HTR-8/SVneo (cell line): ENCODE results near the gene B3GAT1.

Experiments
- DNase-seq: peaks from one replicate; pipeline ENCODE4 v3.0.0; 2011; ENCODE audit warnings: low spot score, mixed read lengths; ENCODE audit not compliant: insufficient read length
- FAIRE-seq: peaks from 2 replicates; lab custom pipeline; 2011; peaks lifted over from hg19 to GRCh38; lab: Jason Lieb, UNC

Gene B3GAT1

GRCh38 chr11:134397304-134398078, 14.6 kb downstream of the B3GAT1 start:
- FAIRE-seq (no peak), DNase-seq (no peak)

GRCh38 chr11:134395002-134395401, 17.0 kb downstream of the B3GAT1 start:
- no peak for DNase-seq
- FAIRE-seq = no peak

- DNase-seq = no peak
- no peak for FAIRE-seq
These were observed 17.7 kb downstream of the B3GAT1 start for GRCh38 chr11:134394311-134394710.

- DNase-seq = no peak
These were observed 18.4 kb downstream of the B3GAT1 start for GRCh38 chr11:134393638-134394037.

GRCh38 chr11:134392953-134393615, 19.0 kb downstream of the B3GAT1 start:
- FAIRE-seq = no peak
- DNase-seq = no peak

More at GRCh38 chr11:134393638-134394037, 18.4 kb downstream of the B3GAT1 start:
- FAIRE-seq = no peak

- FAIRE-seq = no peak
These were observed 20.4 kb downstream of the B3GAT1 start for GRCh38 chr11:134391656-134392055.

GRCh38 chr11:134390706-134391569, 21.1 kb downstream of the B3GAT1 start:
- FAIRE-seq (no peak), DNase-seq (no peak)

More at GRCh38 chr11:134391656-134392055, 20.4 kb downstream of the B3GAT1 start:
- no peak for DNase-seq

- no peak for DNase-seq
- no peak for FAIRE-seq
These were observed 22.4 kb downstream of the B3GAT1 start for GRCh38 chr11:134389464-134390180.

- DNase-seq (no peak), FAIRE-seq (no peak)
These were observed 23.5 kb downstream of the B3GAT1 start for GRCh38 chr11:134388590-134388989.

GRCh38 chr11:134387501-134387900, 24.5 kb downstream of the B3GAT1 start:
- no peak for DNase-seq
- no peak for FAIRE-seq

GRCh38 chr11:134386945-134387344, 25.1 kb downstream of the B3GAT1 start:
- no peak for DNase-seq
- FAIRE-seq = no peak

GRCh38 chr11:134385774-134386565, 26.1 kb downstream of the B3GAT1 start:
- FAIRE-seq = no peak

GRCh38 chr11:134385171-134385570, 26.9 kb downstream of the B3GAT1 start:
- no peak for FAIRE-seq
- DNase-seq = no peak

More at GRCh38 chr11:134385774-134386565, 26.1 kb downstream of the B3GAT1 start:
- DNase-seq = no peak

- DNase-seq (no peak), FAIRE-seq (no peak)
These were observed 27.6 kb downstream of the B3GAT1 start for GRCh38 chr11:134384406-134384805.

- DNase-seq = no peak
- no peak for FAIRE-seq
These were observed 28.3 kb downstream of the B3GAT1 start for GRCh38 chr11:134383576-134384221.

GRCh38 chr11:134382830-134383229, 29.2 kb downstream of the B3GAT1 start:
- DNase-seq (no peak), FAIRE-seq (no peak)

- DNase-seq (no peak), FAIRE-seq (no peak)
These were observed 29.8 kb downstream of the B3GAT1 start for GRCh38 chr11:134382257-134382656.

GRCh38 chr11:134380785-134381184, 31.3 kb downstream of the B3GAT1 start:
- FAIRE-seq (no peak), DNase-seq (no peak)

- FAIRE-seq = no peak
- DNase-seq = no peak
These were observed 31.8 kb downstream of the B3GAT1 start for GRCh38 chr11:134380229-134380628.
